CD4-positive, alpha-beta T cell treated with Interleukin-6 for 4 hours (primary cell): ENCODE results near the gene PLEKHA5.
"Not testable (repeated sequence)": the region's sequence is repeated elsewhere in the genome, so short reads cannot be mapped to it uniquely, and the experiment has no call there.

Source experiments
- DNase-seq: peaks from one replicate; pipeline ENCODE4 v3.0.0-alpha.2; 2020; ENCODE audit warnings: mixed read lengths

The PLEKHA5 gene

GRCh38 chr12:19284658-19285057 is 155.1 kb downstream of the PLEKHA5 start:
- DNase-seq, result no peak

- DNase-seq, result no peak
These were observed 156.4 kb downstream of the PLEKHA5 start for GRCh38 chr12:19285793-19286448.

DNA sequence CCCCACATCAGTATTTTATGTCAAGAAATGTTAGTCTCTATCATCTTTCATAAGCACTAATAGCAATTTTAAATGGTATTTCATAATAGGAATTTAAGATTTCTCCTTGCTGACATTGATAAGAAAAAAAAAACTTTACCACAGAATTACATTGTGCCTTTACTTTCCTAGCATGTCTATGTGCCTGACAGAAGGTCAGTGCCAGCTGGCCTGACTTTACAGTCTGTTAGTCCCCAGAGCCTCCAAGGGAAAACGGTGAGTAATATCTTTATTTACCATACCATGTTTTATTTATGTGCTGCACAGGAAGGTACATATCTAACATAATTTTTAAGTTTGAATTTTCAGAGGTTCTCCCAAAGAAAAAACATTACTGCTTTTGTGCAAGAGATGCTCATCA is 157.8 kb downstream of the PLEKHA5 start:
- no peak for DNase-seq

DNA sequence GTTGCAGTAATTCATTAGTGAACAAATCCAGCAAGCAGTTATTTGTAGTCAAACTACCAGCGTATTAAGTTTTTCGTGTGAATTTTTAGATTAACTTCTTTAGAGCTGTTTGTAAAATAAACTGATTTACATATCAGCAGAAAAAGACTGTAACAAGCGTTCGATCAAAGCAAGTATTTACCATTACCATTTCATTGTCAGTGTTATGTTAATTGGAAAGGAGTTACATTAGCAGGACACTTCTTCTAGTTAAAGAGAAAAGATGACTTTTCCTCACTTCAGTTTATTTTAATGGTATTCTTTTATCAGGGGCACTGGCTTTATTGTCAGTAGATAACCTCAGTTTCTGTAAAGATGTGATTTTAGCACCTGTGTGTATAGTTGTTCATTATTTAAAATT is 158.6 kb downstream of the PLEKHA5 start:
- no peak for DNase-seq

GRCh38 chr12:19288603-19289244 is 159.2 kb downstream of the PLEKHA5 start:
- DNase-seq, result no peak

GRCh38 chr12:19298836-19299605 is 169.5 kb downstream of the PLEKHA5 start:
- DNase-seq, result no peak

- no peak for DNase-seq
These were observed 170.2 kb downstream of the PLEKHA5 start for GRCh38 chr12:19299765-19300164.

DNA sequence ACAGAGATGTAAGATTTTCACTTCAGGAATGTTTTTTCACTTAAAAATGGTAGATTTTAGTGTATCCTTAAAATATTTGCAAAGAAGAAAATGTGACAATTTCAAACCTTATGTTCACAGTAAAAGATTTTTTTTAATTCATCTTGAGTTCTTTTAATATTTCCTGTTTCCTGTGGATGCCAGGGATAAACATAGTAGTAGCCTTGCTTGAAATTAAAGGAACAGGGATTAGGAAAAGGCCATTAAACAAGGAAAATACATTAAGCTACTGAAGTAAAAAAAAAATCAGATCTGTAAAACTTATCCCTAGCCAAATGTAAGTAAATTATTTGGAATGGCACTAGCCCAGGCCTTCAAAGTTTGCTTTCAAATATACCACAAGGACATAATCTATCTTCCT is 171.7 kb downstream of the PLEKHA5 start:
- no peak for DNase-seq

GRCh38 chr12:19301688-19302087 is 172.2 kb downstream of the PLEKHA5 start:
- no peak for DNase-seq

- no peak for DNase-seq
These were observed 172.6 kb downstream of the PLEKHA5 start for GRCh38 chr12:19302100-19302640.

DNA sequence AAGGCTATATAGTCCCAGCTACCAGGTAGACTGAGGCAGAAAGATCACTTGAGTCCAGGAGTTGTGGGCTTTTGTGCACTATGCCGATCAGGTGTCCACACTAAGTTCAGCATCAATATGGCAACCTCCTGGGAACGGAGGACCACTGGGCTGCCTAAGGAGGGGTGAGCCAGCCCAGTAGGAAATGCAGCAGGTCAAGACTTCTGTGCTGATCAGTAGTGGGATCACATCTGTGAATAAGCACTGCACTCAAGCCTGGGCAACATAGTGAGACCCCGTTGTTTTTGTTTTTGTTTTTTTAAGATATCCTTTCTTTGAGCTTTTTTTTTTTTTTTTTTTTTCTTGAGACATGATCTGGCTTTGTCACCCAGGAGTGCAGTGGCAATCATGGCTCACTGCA is 174.0 kb downstream of the PLEKHA5 start:
- DNase-seq, result no peak

DNA sequence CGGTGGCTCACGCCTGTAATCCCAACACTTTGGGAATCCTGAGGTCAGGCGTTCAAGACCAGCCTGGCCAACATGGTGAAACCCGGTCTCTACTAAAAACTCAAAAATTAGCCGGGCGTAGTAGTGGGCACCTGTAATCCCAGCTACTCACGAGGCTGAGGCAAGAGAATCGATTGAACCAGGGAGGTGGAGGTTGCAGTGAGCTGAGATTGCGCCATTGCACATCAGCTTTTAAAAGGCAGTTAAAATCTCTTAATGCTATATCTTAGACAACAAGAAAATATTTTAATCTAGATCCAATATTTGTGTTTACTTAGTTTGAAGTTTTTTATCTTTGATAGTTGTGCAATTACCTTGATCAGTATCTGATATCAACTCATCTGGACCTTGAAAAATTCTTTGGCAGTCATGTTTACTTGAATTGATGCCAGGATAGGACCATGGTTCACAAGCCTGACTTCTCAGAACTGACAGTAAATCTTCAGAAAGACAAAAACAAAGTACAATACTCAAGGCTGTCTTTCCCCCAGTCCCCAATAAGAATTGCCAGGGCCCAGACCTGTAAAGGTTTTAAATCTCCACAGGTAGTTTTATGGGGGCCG is 174.7 kb downstream of the PLEKHA5 start:
- DNase-seq, result no peak

- DNase-seq, result not testable (repeated sequence)
These were observed 176.1 kb downstream of the PLEKHA5 start for GRCh38 chr12:19305621-19306020.

DNA sequence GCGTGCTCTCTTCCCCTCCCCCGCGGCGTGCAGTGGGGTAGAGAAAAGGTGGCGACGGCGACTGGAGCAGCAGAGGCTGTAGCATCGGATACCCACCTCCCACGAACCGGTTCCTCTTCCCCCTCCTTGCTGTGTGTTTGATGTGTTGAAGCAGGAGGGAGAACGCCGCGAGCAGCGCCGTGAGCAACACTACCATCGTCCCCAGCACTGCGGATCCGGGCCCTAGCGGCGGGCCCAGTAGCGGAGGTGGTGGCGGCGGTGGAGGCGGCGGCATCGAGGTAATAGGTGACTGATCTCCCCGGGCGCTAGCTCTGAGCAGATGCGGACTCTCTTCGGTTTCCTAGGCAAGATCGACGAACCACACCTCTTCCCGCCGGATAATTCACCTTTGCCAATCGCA is 176.8 kb downstream of the PLEKHA5 start:
- DNase-seq, result no peak

DNA sequence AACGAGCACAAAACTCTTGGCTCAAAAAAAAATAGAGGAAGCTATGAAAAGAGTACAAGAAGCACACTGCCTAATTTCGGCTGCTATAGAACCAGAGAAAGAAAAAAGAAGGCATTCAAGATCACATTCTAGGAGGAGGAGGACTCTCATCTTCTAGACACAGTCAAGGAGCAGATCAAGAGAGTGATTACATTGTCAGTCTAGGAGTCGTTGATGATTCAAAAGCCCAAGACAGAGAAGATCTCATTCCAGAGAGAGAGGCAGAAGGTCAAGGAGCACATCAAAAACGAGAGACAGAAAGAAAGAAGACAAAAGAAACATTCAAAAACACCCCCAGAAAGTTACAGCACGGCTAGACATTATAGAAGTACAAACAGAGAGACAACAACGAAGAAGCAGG is 177.9 kb downstream of the PLEKHA5 start:
- no peak for DNase-seq

GRCh38 chr12:19311165-19311564 is 181.6 kb downstream of the PLEKHA5 start:
- DNase-seq, result no peak

- no peak for DNase-seq
These were observed 183.1 kb downstream of the PLEKHA5 start for GRCh38 chr12:19312637-19313036.

DNA sequence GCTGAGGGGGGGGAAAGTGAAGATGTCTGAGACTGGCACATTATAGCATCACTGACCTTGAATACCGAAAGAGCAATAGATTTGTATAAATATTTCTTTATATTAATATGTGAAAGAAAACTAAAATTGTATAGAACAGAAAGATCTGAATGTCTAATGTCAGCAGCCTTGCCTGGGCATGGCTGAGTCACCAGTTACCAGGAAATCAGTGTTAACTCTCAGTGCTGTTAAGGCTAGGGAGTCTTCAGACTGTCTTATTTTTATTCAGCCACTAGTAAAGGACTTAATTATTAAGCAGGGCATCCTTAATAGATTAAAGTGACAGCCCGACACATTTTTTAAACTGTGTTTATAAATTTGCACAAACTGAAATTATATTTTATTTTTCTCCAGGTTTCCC is 186.9 kb downstream of the PLEKHA5 start:
- DNase-seq, result no peak

DNA sequence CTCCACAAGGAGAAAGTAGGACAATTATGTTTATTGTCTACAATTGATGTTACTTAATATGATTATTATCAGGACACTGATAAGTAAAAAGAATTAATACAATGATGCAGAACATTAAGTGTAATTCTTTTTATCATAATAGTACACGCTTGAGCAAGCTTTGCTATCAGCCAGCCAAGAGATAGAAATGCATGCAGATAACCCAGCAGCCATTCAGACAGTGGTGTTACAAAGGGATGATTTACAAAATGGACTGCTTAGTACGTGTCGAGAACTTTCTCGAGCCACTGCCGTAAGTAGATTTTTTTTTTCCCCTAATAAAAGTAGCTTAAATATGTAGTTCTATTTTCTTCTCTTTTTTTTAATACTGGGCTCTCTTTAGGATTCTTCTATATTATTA is 192.8 kb downstream of the PLEKHA5 start:
- DNase-seq, result no peak

- DNase-seq, result no peak
These were observed 194.3 kb downstream of the PLEKHA5 start for GRCh38 chr12:19323805-19324204.

DNA sequence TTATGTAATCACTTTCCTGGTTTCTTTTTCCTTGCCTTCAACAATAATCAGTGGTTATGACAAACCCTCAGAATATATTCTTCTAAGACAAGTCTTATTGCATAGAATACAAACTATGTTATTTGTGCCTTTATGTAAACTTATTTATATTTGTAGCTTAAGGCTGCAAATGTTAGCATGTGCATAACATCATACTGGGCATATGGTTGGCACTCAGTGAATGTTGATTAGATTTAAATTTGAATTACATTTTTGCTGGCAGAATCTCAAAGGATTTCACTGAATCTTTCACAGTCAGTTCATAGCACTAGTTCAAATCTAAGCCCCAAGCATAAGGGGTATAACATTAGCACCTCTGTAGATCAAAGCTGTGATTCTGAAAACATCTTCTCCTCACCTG is 196.6 kb downstream of the PLEKHA5 start:
- no peak for DNase-seq

- no peak for DNase-seq
These were observed 202.7 kb downstream of the PLEKHA5 start for GRCh38 chr12:19332196-19332595.

- no peak for DNase-seq
These were observed 208.9 kb downstream of the PLEKHA5 start for GRCh38 chr12:19338405-19338804.
